HepG2 (cell line): ENCODE results near the gene SLC8B1. TPM values are rescaled to one million over a fixed set of nuclear protein-coding genes. Genes with fewer than 3 reads are reported as not detected.

Experiments
- ARID5B ChIP-seq: IDR thresholded peaks from 2 replicates; pipeline ENCODE4 v1.4.0; 2020; ENCODE audit warnings: mild to moderate bottlenecking, missing genetic modification reagents
- DNMT3B ChIP-seq: conservative IDR thresholded peaks from 2 replicates; pipeline ENCODE4 v1.6.1; 2016; ENCODE audit warnings: missing biosample characterization, control low read depth
- HOXA7 ChIP-seq: sonication (generic); formaldehyde crosslinking; IDR thresholded peaks from 2 replicates; pipeline ENCODE4 v1.8.1; 2022; ENCODE audit warnings: mild to moderate bottlenecking, missing genetic modification reagents, moderate library complexity
- NFATC3 ChIP-seq: sonication (generic); formaldehyde crosslinking; IDR thresholded peaks from 2 replicates; pipeline ENCODE4 v1.5.1; 2020; ENCODE audit warnings: mild to moderate bottlenecking, missing genetic modification reagents
- PLSCR1 ChIP-seq: sonication (generic); formaldehyde crosslinking; IDR thresholded peaks from 2 replicates; pipeline ENCODE4 v1.5.0; 2020; ENCODE audit warnings: missing genetic modification reagents, mild to moderate bottlenecking, borderline replicate concordance
- RBAK ChIP-seq: sonication (generic); formaldehyde crosslinking; IDR thresholded peaks from 2 replicates; pipeline ENCODE4 v1.5.1; 2020; ENCODE audit warnings: mild to moderate bottlenecking, missing genetic modification reagents
- RXRB ChIP-seq: IDR thresholded peaks from 2 replicates; pipeline ENCODE4 v1.6.1; 2016; ENCODE audit warnings: borderline replicate concordance, missing genetic modification reagents, missing compliant biosample characterization
- SIX1 ChIP-seq: sonication (generic); formaldehyde crosslinking; IDR thresholded peaks from 2 replicates; pipeline ENCODE4 v1.4.0; 2020; ENCODE audit warnings: missing genetic modification reagents, borderline replicate concordance
- TAF15 ChIP-seq: fragments of 200-400 bp; formaldehyde crosslinking; IDR thresholded peaks from one replicate; pipeline ENCODE4 v1.6.1; 2018; ENCODE audit warnings: mild to moderate bottlenecking, low read depth, low read length; ENCODE audit not compliant: poor library complexity, severe bottlenecking
- TBX2 ChIP-seq: sonication (generic); formaldehyde crosslinking; IDR thresholded peaks from 2 replicates; pipeline ENCODE4 v1.5.0; 2020; ENCODE audit warnings: missing genetic modification reagents, mild to moderate bottlenecking, borderline replicate concordance
- TEAD3 ChIP-seq: optimal IDR thresholded peaks from 2 replicates; pipeline ENCODE3; 2016; ENCODE audit warnings: borderline replicate concordance
- ZFP1 ChIP-seq: IDR thresholded peaks from 2 replicates; pipeline ENCODE4 v1.6.1; 2016
- ZMYM4 ChIP-seq: sonication (generic); formaldehyde crosslinking; IDR thresholded peaks from 2 replicates; pipeline ENCODE4 v1.8.1; 2023; ENCODE audit warnings: mild to moderate bottlenecking, missing genetic modification reagents
- ZNF337 ChIP-seq: sonication (generic); formaldehyde crosslinking; IDR thresholded peaks from 2 replicates; pipeline ENCODE4 v1.5.1; 2020; ENCODE audit warnings: missing genetic modification reagents, low read depth, mild to moderate bottlenecking, borderline replicate concordance
- ZNF646 ChIP-seq: sonication (generic); formaldehyde crosslinking; IDR thresholded peaks from 2 replicates; pipeline ENCODE4 v1.9.0; 2021; ENCODE audit warnings: mild to moderate bottlenecking, missing genetic modification reagents
- ZNF678 ChIP-seq: sonication (generic); formaldehyde crosslinking; IDR thresholded peaks from 2 replicates; pipeline ENCODE4 v1.4.0; 2020; ENCODE audit warnings: mild to moderate bottlenecking, missing genetic modification reagents
- polyA plus RNA-seq, 8 experiments: library from polyadenylated mRNA; depleted of rRNA in 3 of 8; stranded (reverse) in 7 of 8; unstranded in 1 of 8; fragments of >200 nt; fragmentation: Illumina TruSeq in 4 of 8; extraction: Trizol in 4 of 8; gene quantifications; 2 replicates each; pipeline versions ENCODE4 v1.2.1 to v1.2.3, GENCODE V29; 2011 to 2016; ENCODE audit warnings: low read depth in 4 of 8, missing spikeins in 1 of 8, mixed read lengths in 1 of 8; ENCODE audit not compliant: insufficient read depth in 1 of 8
- total RNA-seq, 5 experiments: library from RNA; depleted of rRNA; stranded (reverse); fragments of >200 nt; fragmentation: Illumina TruSeq; extraction: Trizol; gene quantifications; 2 replicates each; pipeline ENCODE4 v1.2.3, GENCODE V29; 2016; ENCODE audit warnings: low read depth in 1 of 5
- TF ChIP-seq, protein P1 (sequence below): sonication (generic); formaldehyde crosslinking; IDR thresholded peaks from 2 replicates; pipeline ENCODE4 v1.4.0; 2020; ENCODE audit warnings: missing genetic modification reagents

SLC8B1 gene
- total and polyA plus RNA-seq, 2 of the 13 experiments (the other 11 are each of a cell fraction or from before 2014, with no cell fraction given), result 6.8 to 8.0 TPM

GRCh38 chr12:113299619-113300237 lies 35.2 kb downstream of the SLC8B1 start (continued):
- TF ChIP-seq ARID5B (0 out of 2 replicates have a peak, but pooled peaks have one; percentile 7), RBAK (CRISPR knock-in tag) (no peak), ZMYM4 (CRISPR knock-in tag) (no peak), NFATC3 (CRISPR knock-in tag) (no peak), TAF15 (no peak), PLSCR1 (no peak), ZNF337 (no peak), HOXA7 (CRISPR knock-in tag) (no peak), RXRB (0 out of 2 replicates have a peak, but pooled peaks have one; percentile 7), ZFP1 (CRISPR knock-in tag) (no peak), DNMT3B (CRISPR knock-in tag) (no peak), TBX2 (CRISPR knock-in tag) (peak; percentile 37; the same call in 1 of the 2 replicates), SIX1 (no peak), ZNF678 (CRISPR knock-in tag) (no peak), ZNF646 (CRISPR knock-in tag) (no peak), TEAD3 (CRISPR knock-in tag) (peak; percentile 27)
- TF ChIP-seq, protein P1, sequence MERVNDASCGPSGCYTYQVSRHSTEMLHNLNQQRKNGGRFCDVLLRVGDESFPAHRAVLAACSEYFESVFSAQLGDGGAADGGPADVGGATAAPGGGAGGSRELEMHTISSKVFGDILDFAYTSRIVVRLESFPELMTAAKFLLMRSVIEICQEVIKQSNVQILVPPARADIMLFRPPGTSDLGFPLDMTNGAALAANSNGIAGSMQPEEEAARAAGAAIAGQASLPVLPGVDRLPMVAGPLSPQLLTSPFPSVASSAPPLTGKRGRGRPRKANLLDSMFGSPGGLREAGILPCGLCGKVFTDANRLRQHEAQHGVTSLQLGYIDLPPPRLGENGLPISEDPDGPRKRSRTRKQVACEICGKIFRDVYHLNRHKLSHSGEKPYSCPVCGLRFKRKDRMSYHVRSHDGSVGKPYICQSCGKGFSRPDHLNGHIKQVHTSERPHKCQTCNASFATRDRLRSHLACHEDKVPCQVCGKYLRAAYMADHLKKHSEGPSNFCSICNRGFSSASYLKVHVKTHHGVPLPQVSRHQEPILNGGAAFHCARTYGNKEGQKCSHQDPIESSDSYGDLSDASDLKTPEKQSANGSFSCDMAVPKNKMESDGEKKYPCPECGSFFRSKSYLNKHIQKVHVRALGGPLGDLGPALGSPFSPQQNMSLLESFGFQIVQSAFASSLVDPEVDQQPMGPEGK (CRISPR knock-in tag), result peak; percentile 35; the same call in 1 of the 2 replicates
